ENCODE results near the gene AAGAB.
"Not testable (repeated sequence)": the region's sequence is repeated elsewhere in the genome, so short reads cannot be mapped to it uniquely, and the experiment has no call there.

AAGAB gene

GRCh38 chr15:67254238-67255175, at the start of gene AAGAB, which contains the start of gene IQCH:
AAGAB (minus strand) TSS chr15:67254661; CDS start chr15:67254631, 30 bp downstream.
IQCH (plus strand) TSS chr15:67254786; CDS start chr15:67254897, 111 bp downstream.
- peak within 1 kb of the TSS; percentile 98 to 99 for H3K4me3 ChIP-seq (ENCODE audit: low read length in 2 of 2)
- H3K27me3 ChIP-seq (ENCODE audit: control insufficient read depth in 2 of 2, insufficient read depth in 2 of 2, low read length in 2 of 2) = no peaks in the 10 kb centered on the region
- H3K9ac ChIP-seq (ENCODE audit: low read depth in 1 of 2, low read length in 2 of 2) = peak within 1 kb of the TSS; percentile 96
- H3K9me3 ChIP-seq (ENCODE audit: control insufficient read depth in 2 of 2, low read length in 2 of 2) = no peaks in the 10 kb centered on the region
- no peaks in the 10 kb centered on the region for H3K36me3 ChIP-seq (ENCODE audit: control insufficient read depth in 2 of 2, insufficient read depth in 2 of 2, low read length in 2 of 2)
- peak within 1 kb of the TSS; percentile 83 to 89 for H3K27ac ChIP-seq (ENCODE audit: low read depth in 2 of 2, low read length in 2 of 2)
- peaks cover 8 to 9% of the 10 kb centered on the region in 2 donors for H3K4me1 ChIP-seq (ENCODE audit: control insufficient read depth in 2 of 2, insufficient read depth in 2 of 2, low read length in 2 of 2)

GRCh38 chr15:67303490-67304363, 49.3 kb upstream of the AAGAB start:
- Histone ChIP-seq H3K9me3 (ENCODE audit: control insufficient read depth in 2 of 2, low read length in 2 of 2) (no peaks in the 10 kb centered on the region), H3K4me1 (ENCODE audit: control insufficient read depth in 2 of 2, insufficient read depth in 2 of 2, low read length in 2 of 2) (no peaks in the 10 kb centered on the region), H3K4me3 (ENCODE audit: low read length in 2 of 2) (no peak overlapping the region), H3K9ac (ENCODE audit: low read depth in 1 of 2, low read length in 2 of 2) (no peak overlapping the region), H3K27me3 (ENCODE audit: control insufficient read depth in 2 of 2, insufficient read depth in 2 of 2, low read length in 2 of 2) (no peaks in the 10 kb centered on the region), H3K27ac (ENCODE audit: low read depth in 2 of 2, low read length in 2 of 2) (no peak overlapping the region), H3K36me3 (ENCODE audit: control insufficient read depth in 2 of 2, insufficient read depth in 2 of 2, low read length in 2 of 2) (no peaks in the 10 kb centered on the region)

- no peak overlapping the region for H3K9ac ChIP-seq (ENCODE audit: low read depth in 1 of 2, low read length in 2 of 2)
These were observed 46.0 kb upstream of the AAGAB start for GRCh38 chr15:67300266-67301025.

GRCh38 chr15:67296684-67297083, 42.2 kb upstream of the AAGAB start:
- no peaks in the 10 kb centered on the region for H3K27me3 ChIP-seq (ENCODE audit: control insufficient read depth in 2 of 2, insufficient read depth in 2 of 2, low read length in 2 of 2)
- H3K9ac ChIP-seq (ENCODE audit: low read depth in 1 of 2, low read length in 2 of 2) = no peak overlapping the region
- no peaks in the 10 kb centered on the region for H3K4me1 ChIP-seq (ENCODE audit: control insufficient read depth in 2 of 2, insufficient read depth in 2 of 2, low read length in 2 of 2)
- H3K9me3 ChIP-seq (ENCODE audit: control insufficient read depth in 2 of 2, low read length in 2 of 2) = no peaks in the 10 kb centered on the region
- H3K4me3 ChIP-seq (ENCODE audit: low read length in 2 of 2) = no peak overlapping the region
- no peak overlapping the region for H3K27ac ChIP-seq (ENCODE audit: low read depth in 2 of 2, low read length in 2 of 2)
- H3K36me3 ChIP-seq (ENCODE audit: control insufficient read depth in 2 of 2, insufficient read depth in 2 of 2, low read length in 2 of 2) = no peaks in the 10 kb centered on the region

More at GRCh38 chr15:67300266-67301025, 46.0 kb upstream of the AAGAB start:
- Histone ChIP-seq H3K4me1 (ENCODE audit: control insufficient read depth in 2 of 2, insufficient read depth in 2 of 2, low read length in 2 of 2) (no peaks in the 10 kb centered on the region), H3K27me3 (ENCODE audit: control insufficient read depth in 2 of 2, insufficient read depth in 2 of 2, low read length in 2 of 2) (no peaks in the 10 kb centered on the region), H3K4me3 (ENCODE audit: low read length in 2 of 2) (no peak overlapping the region), H3K9me3 (ENCODE audit: control insufficient read depth in 2 of 2, low read length in 2 of 2) (no peaks in the 10 kb centered on the region), H3K27ac (ENCODE audit: low read depth in 2 of 2, low read length in 2 of 2) (no peak overlapping the region), H3K36me3 (ENCODE audit: control insufficient read depth in 2 of 2, insufficient read depth in 2 of 2, low read length in 2 of 2) (no peaks in the 10 kb centered on the region)

- no peaks in the 10 kb centered on the region for H3K9me3 ChIP-seq (ENCODE audit: control insufficient read depth in 2 of 2, low read length in 2 of 2)
- H3K36me3 ChIP-seq (ENCODE audit: control insufficient read depth in 2 of 2, insufficient read depth in 2 of 2, low read length in 2 of 2) = no peaks in the 10 kb centered on the region
- H3K27me3 ChIP-seq (ENCODE audit: control insufficient read depth in 2 of 2, insufficient read depth in 2 of 2, low read length in 2 of 2) = no peaks in the 10 kb centered on the region
- H3K4me1 ChIP-seq (ENCODE audit: control insufficient read depth in 2 of 2, insufficient read depth in 2 of 2, low read length in 2 of 2) = no peaks in the 10 kb centered on the region
- no peak overlapping the region for H3K4me3 ChIP-seq (ENCODE audit: low read length in 2 of 2)
- H3K27ac ChIP-seq (ENCODE audit: low read depth in 2 of 2, low read length in 2 of 2) = no peak overlapping the region
- no peak overlapping the region for H3K9ac ChIP-seq (ENCODE audit: low read depth in 1 of 2, low read length in 2 of 2)
These were observed 41.7 kb upstream of the AAGAB start for GRCh38 chr15:67296188-67296587.

- Histone ChIP-seq H3K27ac (ENCODE audit: low read depth in 2 of 2, low read length in 2 of 2) (no peak overlapping the region), H3K9me3 (ENCODE audit: control insufficient read depth in 2 of 2, low read length in 2 of 2) (peaks cover 3 to 4% of the 10 kb centered on the region in 2 donors), H3K4me3 (ENCODE audit: low read length in 2 of 2) (no peak overlapping the region), H3K27me3 (ENCODE audit: control insufficient read depth in 2 of 2, insufficient read depth in 2 of 2, low read length in 2 of 2) (no peaks in the 10 kb centered on the region), H3K9ac (ENCODE audit: low read depth in 1 of 2, low read length in 2 of 2) (no peak overlapping the region), H3K36me3 (ENCODE audit: control insufficient read depth in 2 of 2, insufficient read depth in 2 of 2, low read length in 2 of 2) (no peaks in the 10 kb centered on the region), H3K4me1 (ENCODE audit: control insufficient read depth in 2 of 2, insufficient read depth in 2 of 2, low read length in 2 of 2) (no peaks in the 10 kb centered on the region)
These were observed 35.9 kb upstream of the AAGAB start for GRCh38 chr15:67290319-67290718.

- H3K4me1 ChIP-seq (ENCODE audit: control insufficient read depth in 2 of 2, insufficient read depth in 2 of 2, low read length in 2 of 2); H3K27ac ChIP-seq (ENCODE audit: low read depth in 2 of 2, low read length in 2 of 2); H3K4me3 ChIP-seq (ENCODE audit: low read length in 2 of 2); H3K9ac ChIP-seq (ENCODE audit: low read depth in 1 of 2, low read length in 2 of 2); H3K27me3 ChIP-seq (ENCODE audit: control insufficient read depth in 2 of 2, insufficient read depth in 2 of 2, low read length in 2 of 2); H3K9me3 ChIP-seq (ENCODE audit: control insufficient read depth in 2 of 2, low read length in 2 of 2); H3K36me3 ChIP-seq (ENCODE audit: control insufficient read depth in 2 of 2, insufficient read depth in 2 of 2, low read length in 2 of 2): not testable (repeated sequence)
These were observed 31.9 kb upstream of the AAGAB start for GRCh38 chr15:67286400-67286799.

- H3K4me1 ChIP-seq (ENCODE audit: control insufficient read depth in 2 of 2, insufficient read depth in 2 of 2, low read length in 2 of 2); H3K4me3 ChIP-seq (ENCODE audit: low read length in 2 of 2); H3K27me3 ChIP-seq (ENCODE audit: control insufficient read depth in 2 of 2, insufficient read depth in 2 of 2, low read length in 2 of 2); H3K36me3 ChIP-seq (ENCODE audit: control insufficient read depth in 2 of 2, insufficient read depth in 2 of 2, low read length in 2 of 2); H3K27ac ChIP-seq (ENCODE audit: low read depth in 2 of 2, low read length in 2 of 2); H3K9me3 ChIP-seq (ENCODE audit: control insufficient read depth in 2 of 2, low read length in 2 of 2); H3K9ac ChIP-seq (ENCODE audit: low read depth in 1 of 2, low read length in 2 of 2): not testable (repeated sequence)
These were observed 31.2 kb upstream of the AAGAB start for GRCh38 chr15:67285625-67286024.

- Histone ChIP-seq H3K27ac (ENCODE audit: low read depth in 2 of 2, low read length in 2 of 2) (no peak overlapping the region), H3K9me3 (ENCODE audit: control insufficient read depth in 2 of 2, low read length in 2 of 2) (no peaks in the 10 kb centered on the region), H3K4me1 (ENCODE audit: control insufficient read depth in 2 of 2, insufficient read depth in 2 of 2, low read length in 2 of 2) (no peaks in the 10 kb centered on the region), H3K9ac (ENCODE audit: low read depth in 1 of 2, low read length in 2 of 2) (no peak overlapping the region), H3K27me3 (ENCODE audit: control insufficient read depth in 2 of 2, insufficient read depth in 2 of 2, low read length in 2 of 2) (no peaks in the 10 kb centered on the region), H3K4me3 (ENCODE audit: low read length in 2 of 2) (no peak overlapping the region), H3K36me3 (ENCODE audit: control insufficient read depth in 2 of 2, insufficient read depth in 2 of 2, low read length in 2 of 2) (no peaks in the 10 kb centered on the region)
These were observed 27.3 kb upstream of the AAGAB start for GRCh38 chr15:67281714-67282113.

All from mucosa of rectum (tissue), 2 donors.